Measurements from ENCODE around the gene RRBP1.

RRBP1 gene

DNA sequence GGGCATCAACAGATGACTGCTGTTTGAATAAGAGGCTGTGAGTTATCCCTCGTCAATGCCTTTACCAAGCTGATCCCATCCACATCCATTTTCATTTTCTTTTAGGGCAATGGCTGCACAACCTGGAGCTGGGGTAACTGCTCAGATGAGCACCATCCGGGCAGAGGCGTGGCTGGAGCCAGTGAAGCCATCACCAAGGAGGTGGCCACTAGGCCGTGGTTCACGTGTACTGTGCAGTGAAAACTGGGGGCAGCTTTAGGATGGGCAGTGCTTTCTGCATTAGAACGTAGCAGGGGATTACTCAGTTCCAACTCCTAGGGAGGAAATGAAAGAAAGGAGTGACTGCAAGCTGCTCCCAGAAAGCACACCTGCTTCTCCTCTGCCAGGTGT, 51.2 kb downstream of the RRBP1 start:
- no peak for DNase-seq

- no peak for DNase-seq
Observed at GRCh38 chr20:17630151-17630805, 51.8 kb downstream of the RRBP1 start.

DNA sequence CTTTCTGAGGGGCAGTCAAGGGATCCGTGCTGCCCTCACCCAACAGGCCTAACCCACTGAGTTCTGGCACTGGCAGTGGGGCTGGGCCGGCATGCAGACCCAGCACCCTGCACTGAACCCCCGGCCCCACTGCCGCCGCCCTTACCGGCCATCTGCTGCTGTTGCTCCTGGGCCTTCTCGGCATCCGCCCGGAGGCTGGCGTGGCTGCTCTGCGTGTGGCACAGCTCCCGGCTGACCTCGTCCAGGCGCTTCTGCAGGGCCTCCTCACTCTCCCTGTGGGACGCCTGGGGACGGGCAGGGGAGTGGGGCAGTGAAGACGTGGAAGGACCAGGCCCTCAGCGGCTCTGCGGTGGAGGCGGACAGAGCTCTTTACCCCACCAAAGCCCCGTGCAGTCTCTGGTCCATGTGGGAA, 52.4 kb downstream of the RRBP1 start:
- no peak for DNase-seq

- no peak for DNase-seq
Observed at GRCh38 chr20:17629025-17629424, 53.0 kb downstream of the RRBP1 start.

- no peak for DNase-seq
Observed at GRCh38 chr20:17628101-17628841, 53.8 kb downstream of the RRBP1 start.

GRCh38 chr20:17627101-17627955, 54.7 kb downstream of the RRBP1 start:
- DNase-seq = no peak

- DNase-seq = no peak
Observed at GRCh38 chr20:17626217-17627007, 55.6 kb downstream of the RRBP1 start.

DNA sequence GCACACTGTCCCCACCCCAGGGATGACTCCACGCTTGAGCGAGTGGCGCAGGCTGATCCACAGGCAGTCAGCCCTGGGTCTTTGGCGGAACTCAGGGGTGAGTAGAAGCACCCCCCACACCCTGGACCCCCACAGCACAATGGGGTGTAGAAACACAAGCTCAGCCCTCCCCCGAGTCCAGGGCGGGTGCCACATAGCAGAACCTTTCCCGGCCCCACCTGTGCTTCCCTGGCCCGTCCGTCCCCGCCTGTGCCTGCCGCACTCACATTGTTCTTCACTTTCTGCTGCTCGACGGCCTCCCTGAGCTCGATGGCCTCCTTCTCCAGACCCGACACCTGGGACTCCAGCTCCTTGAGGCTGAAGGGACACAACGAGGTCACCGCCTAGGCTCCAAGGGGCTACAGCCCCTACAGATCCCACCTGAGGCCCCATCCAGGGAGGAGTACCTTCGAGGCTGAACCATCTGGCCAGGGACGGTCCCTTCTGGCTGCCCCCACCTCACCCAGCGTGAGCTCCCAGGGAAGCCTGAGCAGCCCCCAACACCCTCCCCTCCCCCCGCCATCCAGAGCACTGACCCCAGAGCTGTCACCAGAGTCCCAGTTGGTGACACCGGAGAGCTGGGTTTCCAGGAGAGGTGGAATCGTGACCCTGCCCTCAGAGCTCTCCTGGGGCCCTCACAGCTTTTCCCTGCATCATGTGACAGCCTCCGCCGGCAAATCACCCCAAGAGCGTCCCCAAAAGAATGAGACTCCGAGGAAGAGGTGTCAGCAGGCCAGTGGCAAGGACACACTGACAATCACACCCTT, 56.6 kb downstream of the RRBP1 start:
- DNase-seq = no peak

DNA sequence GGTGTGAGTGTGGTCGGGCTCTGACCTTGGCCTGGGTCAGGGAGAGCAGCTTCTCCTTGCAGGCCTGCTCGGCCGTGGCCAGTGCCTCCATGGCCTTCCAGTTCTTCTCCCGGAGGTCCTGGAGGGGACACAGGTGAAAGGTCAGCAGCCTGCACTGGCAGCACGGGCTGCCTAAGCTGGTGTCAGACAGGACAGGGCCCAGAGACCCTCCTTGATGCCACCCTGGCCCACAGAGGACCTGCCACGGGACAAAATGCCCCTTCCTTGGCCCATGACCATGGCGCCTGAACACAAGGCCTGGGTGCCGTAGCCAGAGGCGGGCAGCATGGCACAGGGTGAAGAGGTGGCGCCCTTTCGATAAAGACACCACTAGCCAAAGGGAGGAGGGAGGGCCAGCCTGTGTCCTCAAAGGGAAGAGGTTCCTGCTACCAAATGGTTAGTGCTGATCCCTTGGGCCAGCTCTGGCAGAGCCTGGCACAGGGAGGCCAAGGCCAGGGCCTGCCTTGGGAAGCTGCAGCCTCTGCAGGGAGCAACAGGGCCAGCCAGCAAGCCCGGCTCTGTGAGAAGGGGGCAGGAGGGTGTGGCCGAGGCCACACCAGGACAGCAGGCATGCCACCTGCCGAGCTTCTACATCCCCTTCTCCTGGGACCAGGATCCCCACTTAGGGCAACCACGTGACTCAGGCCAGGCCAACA, 57.3 kb downstream of the RRBP1 start:
- DNase-seq = no peak

GRCh38 chr20:17624070-17624469, 58.0 kb downstream of the RRBP1 start:
- no peak for DNase-seq

GRCh38 chr20:17622851-17623508, 59.1 kb downstream of the RRBP1 start:
- no peak for DNase-seq

- no peak for DNase-seq
Observed at GRCh38 chr20:17622086-17622850, 59.8 kb downstream of the RRBP1 start.

GRCh38 chr20:17621229-17621968, 60.6 kb downstream of the RRBP1 start:
- no peak for DNase-seq

GRCh38 chr20:17620371-17621228, 61.4 kb downstream of the RRBP1 start:
- DNase-seq = no peak

DNA sequence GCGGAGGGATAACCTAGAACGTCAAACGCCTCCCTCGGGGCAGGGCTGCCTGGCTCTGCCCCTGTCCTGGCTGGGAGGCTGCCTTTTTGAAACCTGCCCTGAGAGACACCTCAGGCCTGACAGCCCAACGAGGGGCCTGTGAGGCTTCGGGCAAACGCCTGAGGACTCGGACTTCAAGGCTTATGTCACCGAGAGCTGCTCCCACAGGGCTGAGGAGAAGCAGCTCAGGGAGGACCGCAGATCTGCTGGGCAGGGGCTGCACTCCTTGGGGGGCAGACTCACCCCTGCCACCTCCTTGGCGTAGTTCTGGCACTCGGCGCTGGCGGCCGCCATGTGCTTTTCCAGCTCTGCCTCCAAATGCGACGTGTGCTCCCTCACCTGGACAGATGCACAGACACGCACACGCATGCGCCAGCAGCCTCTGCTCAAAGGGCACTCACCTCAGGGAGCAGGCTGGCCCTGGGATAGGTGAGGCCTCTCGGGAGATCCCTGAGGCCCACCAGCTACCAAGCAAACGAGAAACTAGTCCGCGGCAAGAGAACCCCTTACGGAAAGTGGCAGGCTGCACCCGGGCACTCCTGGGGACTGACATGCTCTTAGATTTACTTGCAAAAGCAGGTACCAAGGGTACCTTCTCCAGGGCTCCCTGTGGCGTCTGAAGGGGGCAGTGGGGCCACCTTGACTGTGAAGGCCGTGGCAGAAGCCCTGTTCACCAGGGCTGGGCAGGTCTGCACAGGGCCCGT, 62.5 kb downstream of the RRBP1 start:
- no peak for DNase-seq

DNA sequence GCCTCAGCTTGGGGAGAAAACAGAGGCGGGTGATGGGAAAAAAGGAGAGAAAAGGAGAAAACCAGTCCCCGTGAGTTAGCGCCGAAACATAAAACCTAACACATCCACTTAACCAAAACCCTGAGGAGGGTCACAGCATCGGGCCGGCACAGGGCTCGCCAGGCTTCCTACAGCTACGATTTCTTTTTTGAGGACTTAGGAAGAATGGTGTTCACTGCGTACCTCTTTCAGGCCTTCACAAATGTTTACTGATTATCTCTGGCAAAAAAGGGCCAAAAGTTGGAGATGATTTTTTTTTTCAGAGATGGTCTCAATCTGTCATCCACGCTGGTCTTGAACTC, 63.4 kb downstream of the RRBP1 start:
- DNase-seq = no peak

- no peak for DNase-seq
Observed at GRCh38 chr20:17617868-17618672, 64.0 kb downstream of the RRBP1 start.

All from NCI-H226 (cell line).